GM12873 (cell line): ENCODE measurements around the gene NGF.

Source experiments
- CTCF ChIP-seq: IDR thresholded peaks from 2 replicates; pipeline ENCODE4 v1.5.1; 2012; ENCODE audit warnings: low read depth, mild to moderate bottlenecking, moderate library complexity, low read length, control low read depth; ENCODE audit not compliant: insufficient read depth; ENCODE audit errors: missing control alignments

NGF gene

GRCh38 chr1:115293899-115294298 lies 44.1 kb downstream of the NGF start:
- TF ChIP-seq CTCF, result no peak

GRCh38 chr1:115293006-115293405 lies 45.0 kb downstream of the NGF start:
- no peak for TF ChIP-seq CTCF

GRCh38 chr1:115291741-115292140 lies 46.3 kb downstream of the NGF start:
- TF ChIP-seq CTCF, result no peak

- TF ChIP-seq CTCF, result no peak
Measured at GRCh38 chr1:115289940-115290339, 48.1 kb downstream of the NGF start.

- no peak for TF ChIP-seq CTCF
Measured at GRCh38 chr1:115288591-115289198, 49.4 kb downstream of the NGF start.

- TF ChIP-seq CTCF, result no peak
Measured at GRCh38 chr1:115286431-115287205, 51.4 kb downstream of the NGF start.

- no peak for TF ChIP-seq CTCF
Measured at GRCh38 chr1:115284209-115284608, 53.8 kb downstream of the NGF start.
